GM19328 (cell line): Measurements from ENCODE around the gene TFAP2C.

ENCODE experiments used
- ATAC-seq: cut with Tn5 transposase; IDR thresholded peaks from one replicate; pipeline ENCODE4 v1.9.1; 2021; ENCODE audit warnings: mild to moderate bottlenecking, moderate library complexity; ENCODE audit not compliant: unreplicated experiment

Gene TFAP2C

GRCh38 chr20:56628873-56629463 lies at the start of gene TFAP2C:
TFAP2C (plus strand) TSS chr20:56629306; CDS start chr20:56629545, 239 bp downstream.
- ATAC-seq: no peak

GRCh38 chr20:56580226-56580625 lies 48.9 kb upstream of the TFAP2C start:
- ATAC-seq: no peak

GRCh38 chr20:56581701-56582100 lies 47.4 kb upstream of the TFAP2C start:
- ATAC-seq: no peak

- no peak for ATAC-seq
Observed at GRCh38 chr20:56582542-56582941, 46.6 kb upstream of the TFAP2C start.

GRCh38 chr20:56584916-56585315 lies 44.2 kb upstream of the TFAP2C start:
- ATAC-seq: no peak

GRCh38 chr20:56587307-56588041 lies 41.6 kb upstream of the TFAP2C start:
- ATAC-seq: no peak

- no peak for ATAC-seq
Observed at GRCh38 chr20:56588996-56589395, 40.1 kb upstream of the TFAP2C start.

GRCh38 chr20:56589633-56590032 lies 39.5 kb upstream of the TFAP2C start:
- ATAC-seq: no peak

- no peak for ATAC-seq
Observed at GRCh38 chr20:56590888-56591287, 38.2 kb upstream of the TFAP2C start.

GRCh38 chr20:56592211-56592610 lies 36.9 kb upstream of the TFAP2C start:
- ATAC-seq: no peak

- ATAC-seq: no peak
Observed at GRCh38 chr20:56592817-56593216, 36.3 kb upstream of the TFAP2C start.

- ATAC-seq: no peak
Observed at GRCh38 chr20:56595746-56596475, 33.2 kb upstream of the TFAP2C start.

GRCh38 chr20:56601166-56601565 lies 27.9 kb upstream of the TFAP2C start:
- ATAC-seq: no peak

GRCh38 chr20:56604673-56605072 lies 24.4 kb upstream of the TFAP2C start:
- ATAC-seq: no peak

- ATAC-seq: no peak
Observed at GRCh38 chr20:56605261-56605996, 23.7 kb upstream of the TFAP2C start.

GRCh38 chr20:56606174-56606945 lies 22.7 kb upstream of the TFAP2C start:
- ATAC-seq: no peak

- ATAC-seq: no peak
Observed at GRCh38 chr20:56607061-56607704, 21.9 kb upstream of the TFAP2C start.

- no peak for ATAC-seq
Observed at GRCh38 chr20:56608376-56608775, 20.7 kb upstream of the TFAP2C start.

GRCh38 chr20:56609321-56609720 lies 19.8 kb upstream of the TFAP2C start:
- no peak for ATAC-seq

- ATAC-seq: no peak
Observed at GRCh38 chr20:56610098-56610497, 19.0 kb upstream of the TFAP2C start.
